CD4-positive, alpha-beta T cell (primary cell): ENCODE results near the gene DCDC1. TPM values are rescaled to one million over a fixed set of nuclear protein-coding genes. Genes with fewer than 3 reads are reported as not detected.

Experiments used
- ATAC-seq: fragments of 200-7000 bp; cut with Tn5 transposase; one replicate; pipeline ENCODE4 v1.10.0; 2022; ENCODE audit warnings: mild to moderate bottlenecking; ENCODE audit not compliant: poor library complexity
- CTCF ChIA-PET: fragments of 350-600 bp; sonication (Branson Sonifier 250); formaldehyde crosslinking; loops from one replicate; lab custom pipeline; 2021; ENCODE audit warnings: antibody characterized with exemption, inconsistent platforms; lab: Charles Lee
- POLR2A ChIA-PET: fragments of 350-600 bp; sonication (Branson Sonifier 250); formaldehyde crosslinking; loops from one replicate; lab custom pipeline; 2021; ENCODE audit warnings: antibody characterized with exemption, inconsistent platforms; lab: Charles Lee
- DNase-seq, 14 experiments: peaks; one replicate each; pipeline ENCODE4 v3.0.0-alpha.2; 2013 to 2020; ENCODE audit warnings: mixed read lengths in 2 of 14
- H3K27ac ChIP-seq, 2 donors: one replicate each; pipeline versions ENCODE4 v1.5.1 to v1.7.0; 2013; ENCODE audit warnings: low read length in 2 of 2, low read depth in 1 of 2, mild to moderate bottlenecking in 1 of 2
- H3K27me3 ChIP-seq, 2 experiments: 1 replicate in 1 of 2; 2 replicates in 1 of 2; pipeline versions ENCODE4 v1.6.1 to v1.7.0; 2013; ENCODE audit warnings: low read length in 2 of 2, control low read depth in 1 of 2, mild to moderate bottlenecking in 1 of 2, moderate library complexity in 1 of 2; ENCODE audit not compliant: insufficient read depth in 2 of 2, control insufficient read depth in 1 of 2
- H3K36me3 ChIP-seq: one replicate; pipeline ENCODE4 v1.6.1; 2013; ENCODE audit warnings: low read length, control low read depth; ENCODE audit not compliant: insufficient read depth
- H3K4me1 ChIP-seq: one replicate; pipeline ENCODE4 v1.6.1; 2013; ENCODE audit warnings: low read length, control low read depth; ENCODE audit not compliant: insufficient read depth
- H3K4me3 ChIP-seq: one replicate; pipeline ENCODE4 v1.5.1; 2013; ENCODE audit warnings: mild to moderate bottlenecking, low read length, moderate library complexity
- H3K9me3 ChIP-seq, 2 experiments: 1 replicate in 1 of 2; 2 replicates in 1 of 2; pipeline versions ENCODE4 v1.6.1 to v1.7.0; 2013; ENCODE audit warnings: low read length in 2 of 2, mild to moderate bottlenecking in 2 of 2, control low read depth in 1 of 2, moderate library complexity in 1 of 2; ENCODE audit not compliant: control insufficient read depth in 1 of 2, insufficient read depth in 1 of 2
- H3K27ac Mint-ChIP-seq: one replicate; pipeline ENCODE4 v1.8.0; 2020; ENCODE audit warnings: mixed read lengths
- H3K27me3 Mint-ChIP-seq: one replicate; pipeline ENCODE4 v1.8.0; 2021; ENCODE audit warnings: mixed read lengths
- H3K36me3 Mint-ChIP-seq: one replicate; pipeline ENCODE4 v1.8.0; 2021; ENCODE audit warnings: low read depth, mixed read lengths
- H3K4me1 Mint-ChIP-seq: one replicate; pipeline ENCODE4 v1.8.0; 2021; ENCODE audit warnings: low read depth, mixed read lengths
- H3K4me3 Mint-ChIP-seq: one replicate; pipeline ENCODE4 v1.8.0; 2020; ENCODE audit warnings: mild to moderate bottlenecking, mixed read lengths
- H3K9me3 Mint-ChIP-seq: one replicate; pipeline ENCODE4 v1.8.0; 2020; ENCODE audit warnings: mixed read lengths
- CTCF ChIP-seq: fragments of 200-600 bp; IDR thresholded peaks from one replicate; pipeline ENCODE4 v1.8.0; 2022; ENCODE audit warnings: antibody characterized with exemption, mild to moderate bottlenecking
- intact Hi-C, 2 experiments: fragments of 100-400 bp; cut with DNase I in 1 of 2; cut with micrococcal nuclease in 1 of 2; formaldehyde crosslinking; loops; one replicate each; pipeline versions ENCODE4 v1.15.1 to v1.9.0; 2023 to 2025; cut with DNase I, micrococcal nuclease
- total RNA-seq, 174 experiments: library from RNA in 2 of 174; stranded (reverse) in 2 of 174; gene quantifications; one replicate each; pipeline ENCODE4 v1.2.3 and lab custom pipeline; 2021 to 2026

The DCDC1 gene
- total RNA-seq, 2 experiments from 2014 or later, result 0.11 TPM; not detected in 1

- H3K9me3 ChIP-seq, result no peaks in the 10 kb centered on the region
- Mint-ChIP-seq H3K27me3 (peaks cover 6% of the 10 kb centered on the region), H3K36me3 (no peaks in the 10 kb centered on the region), H3K4me1 (no peaks in the 10 kb centered on the region), H3K9me3 (peaks cover 9% of the 10 kb centered on the region), H3K27ac (no peak overlapping the region), H3K4me3 (no peak overlapping the region)
- no peak for TF ChIP-seq CTCF
- H3K4me1 ChIP-seq, result no peaks in the 10 kb centered on the region
- intact Hi-C loops, result no loop called here
- ChIA-PET CTCF (interaction anchor here (0.8 kb wide), 1 partner anchor 7 kb away, joined by 3 read pairs; no protein-coding TSS in a partner anchor), POLR2A (no interaction called here)
- no peaks in the 10 kb centered on the region for H3K27me3 ChIP-seq
- no peak overlapping the region for H3K4me3 ChIP-seq
- no peak overlapping the region for H3K27ac ChIP-seq
- ATAC-seq (no peak), DNase-seq (no peak)
- H3K36me3 ChIP-seq, result no peaks in the 10 kb centered on the region
These were observed 538.9 kb downstream of the DCDC1 start for GRCh38 chr11:30830681-30831080.

- DNase-seq (no peak), ATAC-seq (no peak)
- CTCF ChIA-PET, result no interaction called here
- Mint-ChIP-seq H3K27me3 (peaks cover 6% of the 10 kb centered on the region), H3K27ac (no peak overlapping the region), H3K9me3 (no peaks in the 10 kb centered on the region), H3K4me1 (no peaks in the 10 kb centered on the region), H3K4me3 (no peak overlapping the region), H3K36me3 (no peaks in the 10 kb centered on the region)
- Histone ChIP-seq H3K27ac (no peak overlapping the region), H3K9me3 (no peaks in the 10 kb centered on the region), H3K36me3 (no peaks in the 10 kb centered on the region), H3K4me3 (no peak overlapping the region), H3K27me3 (no peaks in the 10 kb centered on the region), H3K4me1 (no peaks in the 10 kb centered on the region)
- POLR2A ChIA-PET, result no interaction called here
- intact Hi-C loops, result no loop called here
- no peak for TF ChIP-seq CTCF
These were observed 542.6 kb downstream of the DCDC1 start for GRCh38 chr11:30826911-30827310.

GRCh38 chr11:30825723-30826122 lies 543.8 kb downstream of the DCDC1 start:
- H3K36me3 Mint-ChIP-seq, result no peaks in the 10 kb centered on the region
- Histone ChIP-seq H3K36me3 (no peaks in the 10 kb centered on the region), H3K9me3 (no peaks in the 10 kb centered on the region), H3K4me3 (no peak overlapping the region), H3K27me3 (no peaks in the 10 kb centered on the region), H3K4me1 (no peaks in the 10 kb centered on the region), H3K27ac (no peak overlapping the region)
- no peak for TF ChIP-seq CTCF
- ChIA-PET CTCF (no interaction called here), POLR2A (no interaction called here)
- ATAC-seq (no peak), DNase-seq (no peak)
- no peak overlapping the region for H3K27ac Mint-ChIP-seq
- H3K4me3 Mint-ChIP-seq, result no peak overlapping the region
- intact Hi-C loops, result no loop called here
- H3K4me1 Mint-ChIP-seq, result no peaks in the 10 kb centered on the region
- peaks cover 6% of the 10 kb centered on the region for H3K27me3 Mint-ChIP-seq
- no peaks in the 10 kb centered on the region for H3K9me3 Mint-ChIP-seq
